Measurements from ENCODE around the gene CHAF1A.

- TF ChIP-seq CTCF (IDR thresholded peaks at IDR 0.05; ENCODE audit: low read depth, low read length, missing input control) (no peak), REST (IDR thresholded peaks at IDR 0.05) (no peak), MAX (IDR thresholded peaks at IDR 0.05) (no peak), FOXA1 (IDR thresholded peaks at IDR 0.05) (no peak), FOXA2 (IDR thresholded peaks at IDR 0.05) (no peak), TAF1 (conservative IDR thresholded peaks at IDR 0.05) (no peak)
These were observed 29.4 kb upstream of the CHAF1A start for GRCh38 chr19:4373013-4373367.
